ENCODE measurements around the gene CSPG5.
A peak's percentile ranks its signal among the peaks of the same experiment; 100 is the strongest.

Gene CSPG5

DNA sequence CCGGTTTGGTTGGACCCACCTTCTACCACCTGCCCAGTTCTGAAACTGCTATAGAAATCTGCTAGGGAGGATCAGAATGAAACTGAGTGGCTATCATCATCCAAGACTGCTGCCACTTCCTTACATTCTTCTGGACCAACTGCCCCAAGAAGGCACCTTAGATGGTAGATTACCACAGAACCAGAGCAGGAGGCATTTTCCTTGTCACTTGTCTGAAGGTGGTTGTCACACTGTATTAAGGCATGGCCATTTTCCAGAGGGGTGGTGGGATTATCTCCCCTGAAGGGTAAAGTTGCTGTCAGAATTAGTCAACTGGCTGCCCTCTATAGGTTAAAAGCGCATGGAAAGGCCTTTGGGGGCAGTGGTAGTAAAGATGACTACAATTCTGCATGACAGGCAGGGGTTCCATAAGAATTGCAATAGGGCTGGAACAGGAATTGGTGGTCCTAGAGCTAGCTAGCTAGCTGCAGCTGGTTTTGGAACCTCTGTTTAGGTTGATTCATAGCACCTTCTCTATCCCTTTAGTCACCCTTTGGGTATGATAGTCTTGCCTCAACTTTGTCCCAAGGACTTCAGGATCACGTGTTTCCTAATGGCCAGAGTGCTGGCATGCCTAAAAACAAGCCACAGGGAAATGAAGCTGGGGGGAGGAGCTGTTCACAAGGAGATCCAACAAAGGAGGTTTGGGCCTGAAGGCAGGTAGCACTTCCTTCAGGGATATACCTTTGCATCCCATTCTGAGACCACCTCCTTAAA, 4.8 kb upstream of the CSPG5 start:
- DNase-seq, result no peak

GRCh38 chr3:47581835-47582234, 3.2 kb upstream of the CSPG5 start:
- no peak for DNase-seq

GRCh38 chr3:47581422-47581821, 2.8 kb upstream of the CSPG5 start:
- no peak for DNase-seq

- DNase-seq, result no peak
Measured at GRCh38 chr3:47580481-47580880, 1.8 kb upstream of the CSPG5 start.

DNA sequence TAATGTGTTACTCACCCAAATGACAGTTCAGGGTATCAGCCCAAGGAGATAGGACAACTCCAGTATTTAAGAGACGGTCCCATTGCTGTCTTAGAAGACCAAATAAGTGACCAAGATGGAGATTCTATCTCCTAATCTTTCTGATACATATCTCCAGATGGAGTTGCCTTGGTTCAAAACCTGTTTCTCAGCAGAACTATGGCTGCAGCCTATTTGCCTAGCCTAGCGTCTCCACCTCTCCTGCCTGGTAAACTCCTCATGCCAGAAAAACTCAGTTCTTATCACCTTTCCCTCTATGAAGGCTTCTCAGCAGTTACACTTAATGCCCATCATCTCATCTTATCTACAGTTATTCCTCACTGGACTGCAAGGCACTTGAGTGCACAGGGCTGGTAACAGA, 1.2 kb upstream of the CSPG5 start:
- no peak for DNase-seq

GRCh38 chr3:47578119-47578632, 489 bp downstream of the CSPG5 start:
- peak; percentile 13 for DNase-seq

DNA sequence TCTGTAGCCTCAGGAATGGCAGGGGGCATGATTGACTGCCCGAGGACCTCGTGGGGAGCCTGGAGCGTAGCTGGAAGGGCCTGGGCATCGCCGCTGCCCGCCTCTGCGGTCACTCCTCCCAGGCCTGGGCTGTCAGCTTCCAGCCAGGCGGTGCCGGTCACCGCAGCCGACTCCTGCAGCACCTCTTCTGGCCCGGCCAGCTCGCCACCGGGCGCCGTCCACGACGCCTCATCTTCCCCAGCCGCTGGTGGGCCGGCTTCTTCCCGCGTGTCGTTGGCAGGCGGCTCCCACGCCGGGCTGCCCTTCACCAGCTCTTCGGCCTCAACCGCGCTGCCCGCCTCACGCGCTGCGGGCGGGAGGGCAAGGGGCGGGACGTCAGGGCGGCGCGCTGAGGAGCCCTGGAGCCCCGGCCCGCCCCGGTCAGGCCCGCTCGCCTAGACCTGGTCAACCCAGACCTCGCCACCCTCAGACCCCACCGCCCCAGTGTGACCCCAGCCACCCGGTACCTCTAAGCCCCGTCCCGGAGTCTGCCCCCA, 1.0 kb downstream of the CSPG5 start:
- no peak for DNase-seq

DNA sequence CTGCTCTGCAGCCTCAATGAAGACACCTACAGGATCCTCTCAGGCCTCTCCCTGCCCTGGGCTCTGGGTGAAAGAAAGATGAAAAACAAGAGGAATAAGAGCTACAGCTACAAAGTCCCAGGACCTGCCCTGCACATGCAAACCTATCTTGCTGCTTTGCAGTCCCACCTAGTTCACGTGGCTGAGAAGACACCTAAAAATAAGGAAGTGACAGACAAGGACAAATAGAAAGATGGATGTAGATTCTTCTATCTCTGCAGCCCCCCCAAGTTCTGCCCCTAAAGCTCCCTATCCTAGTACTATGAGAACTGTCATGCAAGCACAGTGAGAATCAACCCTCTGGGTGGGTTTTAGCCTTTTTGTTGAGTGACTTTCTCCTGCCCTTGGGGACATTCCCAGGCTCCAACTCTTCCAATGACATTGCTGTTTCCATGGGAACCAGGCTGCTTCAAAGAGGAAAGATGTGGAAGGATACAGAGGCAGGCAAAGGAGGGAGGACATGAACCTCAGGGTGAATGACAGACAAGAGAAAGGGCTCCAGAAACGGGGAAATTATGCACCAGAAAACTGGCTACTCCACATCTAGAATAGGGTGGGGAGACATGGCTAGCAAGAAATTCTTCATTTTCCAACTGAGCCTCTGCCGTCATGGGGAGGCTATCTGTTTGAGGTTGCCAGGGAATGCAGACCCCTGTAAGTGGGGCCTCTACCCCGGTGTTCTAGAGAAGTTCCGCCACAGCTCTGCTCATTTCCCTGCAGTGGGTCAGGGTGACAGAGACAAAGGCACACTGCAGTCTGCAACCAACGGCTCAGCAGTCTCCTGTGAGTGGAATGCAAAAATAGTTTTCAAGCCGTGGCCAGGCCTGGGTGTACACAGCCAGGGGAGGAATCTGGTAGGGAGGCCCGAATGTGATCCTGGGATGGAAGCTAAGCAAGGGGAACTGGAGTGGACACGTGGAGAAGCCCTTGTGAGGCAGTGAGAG, 5.2 kb downstream of the CSPG5 start:
- DNase-seq, result no peak

DNA sequence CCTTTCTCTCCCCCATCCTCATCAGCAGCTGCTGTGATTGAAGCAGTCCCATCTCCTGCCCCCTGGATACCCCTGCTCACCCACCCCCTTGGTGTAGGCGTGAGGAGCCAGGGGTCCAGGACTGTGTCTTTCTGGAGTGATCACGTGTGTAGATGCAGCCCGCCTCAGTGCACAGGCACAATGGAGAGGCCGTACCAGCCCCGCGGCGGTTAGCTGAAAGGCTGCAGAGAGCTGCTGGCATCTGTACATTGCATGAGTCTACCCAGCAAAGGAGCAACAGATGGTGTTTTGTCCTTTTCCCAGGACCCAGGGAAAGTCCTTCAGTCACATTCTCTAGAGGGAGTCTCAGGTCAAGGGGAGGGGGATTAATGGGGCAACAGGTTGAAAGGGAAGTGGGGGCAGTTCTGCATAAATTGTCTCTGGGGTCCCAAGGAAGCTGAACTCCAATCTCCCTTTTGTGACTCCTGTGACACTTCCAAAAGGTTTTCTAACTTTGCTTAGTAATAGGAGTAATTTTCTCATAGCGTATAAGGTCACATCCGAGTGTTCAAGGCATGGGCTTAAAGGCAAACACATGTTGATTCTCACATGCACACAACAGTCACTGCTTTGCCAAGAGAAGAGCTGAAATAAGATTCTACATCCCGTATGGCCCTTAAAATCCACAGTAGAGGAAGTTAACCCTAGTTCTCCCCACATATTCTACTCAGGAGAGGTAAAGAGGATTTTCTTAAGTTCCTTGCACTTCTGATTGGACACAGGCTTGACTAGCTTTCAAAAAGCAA, 7.1 kb downstream of the CSPG5 start:
- no peak for DNase-seq

DNA sequence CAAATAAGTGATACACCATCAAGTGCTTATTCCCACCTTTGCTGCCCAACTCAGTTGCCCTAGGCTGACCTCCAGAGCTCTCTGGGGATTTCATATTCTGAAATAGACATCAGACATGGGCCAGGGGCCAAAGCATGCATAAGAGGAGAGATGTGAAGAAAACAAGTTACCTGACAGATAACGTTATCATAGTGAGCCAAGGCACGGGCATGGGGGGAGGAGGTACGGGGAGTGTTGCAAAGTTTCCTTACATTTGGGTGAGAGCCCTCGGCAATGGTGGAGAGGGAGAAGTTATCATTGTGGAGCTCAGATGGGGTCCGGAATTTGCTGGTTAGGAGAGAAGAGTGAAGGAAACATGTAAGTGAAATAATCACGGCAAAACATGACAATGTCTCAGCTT, 9.8 kb downstream of the CSPG5 start:
- no peak for DNase-seq

DNA sequence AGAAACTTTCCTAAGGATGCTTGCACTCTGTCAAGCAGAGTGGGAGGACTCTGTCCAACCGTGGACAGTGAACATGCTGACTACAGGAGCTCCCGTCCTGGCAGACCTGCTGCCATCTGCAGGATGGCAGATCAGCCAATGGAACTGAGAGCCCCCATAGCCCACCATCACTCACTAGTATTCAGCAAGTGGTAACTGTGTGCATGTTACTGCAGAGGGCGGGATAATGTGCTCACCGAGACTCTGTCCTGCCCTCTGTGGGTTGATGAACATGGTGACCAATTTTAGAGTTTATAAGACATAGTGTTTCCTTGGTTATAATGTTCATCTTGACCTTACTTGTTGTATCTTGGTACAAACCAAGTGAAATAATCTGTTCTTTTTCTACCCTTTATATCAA, 11.5 kb downstream of the CSPG5 start:
- DNase-seq, result no peak

- DNase-seq, result no peak
Measured at GRCh38 chr3:47566667-47567066, 12.0 kb downstream of the CSPG5 start.

DNA sequence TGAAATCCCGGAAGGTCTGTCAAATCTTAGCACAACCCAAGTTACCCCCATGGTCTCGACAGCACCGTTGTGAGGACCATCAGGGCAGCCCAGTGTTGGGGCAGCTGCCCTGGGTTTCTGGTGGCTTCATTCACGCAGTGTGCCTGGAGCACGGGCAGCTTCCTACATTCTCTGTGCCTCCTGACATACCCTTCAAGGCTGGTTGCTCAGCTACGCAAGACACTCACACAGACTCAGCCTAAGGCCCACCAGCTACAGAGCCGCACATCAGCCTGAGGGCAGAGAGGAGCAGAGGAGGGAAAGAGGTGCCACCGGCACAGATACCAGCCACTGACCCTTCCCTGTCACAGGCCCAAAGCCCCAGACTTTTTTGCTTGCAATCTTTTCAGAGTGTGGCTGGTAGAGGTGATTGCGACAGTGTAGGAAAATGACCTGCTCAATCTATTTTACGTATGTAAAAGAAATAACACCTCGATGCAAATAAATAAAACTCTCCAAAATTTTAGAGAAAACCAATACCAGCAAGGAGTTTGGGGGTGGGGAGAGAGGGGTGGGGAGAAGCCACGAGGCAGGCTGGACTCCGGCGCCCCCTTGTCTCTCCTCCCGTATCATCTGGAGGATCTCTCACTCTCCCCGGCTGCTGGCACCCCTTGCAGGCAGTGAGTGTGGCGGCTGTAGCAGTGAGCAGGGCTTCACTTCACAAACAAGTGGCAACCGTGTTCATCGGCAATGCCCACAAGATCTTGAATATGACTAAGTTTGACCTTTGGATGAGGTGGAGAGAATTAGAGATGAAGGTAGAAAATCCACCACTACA, 12.7 kb downstream of the CSPG5 start:
- DNase-seq, result no peak

GRCh38 chr3:47556351-47556750, 22.3 kb downstream of the CSPG5 start:
- no peak for DNase-seq

- DNase-seq, result no peak
Measured at GRCh38 chr3:47554335-47554734, 24.3 kb downstream of the CSPG5 start.

DNA sequence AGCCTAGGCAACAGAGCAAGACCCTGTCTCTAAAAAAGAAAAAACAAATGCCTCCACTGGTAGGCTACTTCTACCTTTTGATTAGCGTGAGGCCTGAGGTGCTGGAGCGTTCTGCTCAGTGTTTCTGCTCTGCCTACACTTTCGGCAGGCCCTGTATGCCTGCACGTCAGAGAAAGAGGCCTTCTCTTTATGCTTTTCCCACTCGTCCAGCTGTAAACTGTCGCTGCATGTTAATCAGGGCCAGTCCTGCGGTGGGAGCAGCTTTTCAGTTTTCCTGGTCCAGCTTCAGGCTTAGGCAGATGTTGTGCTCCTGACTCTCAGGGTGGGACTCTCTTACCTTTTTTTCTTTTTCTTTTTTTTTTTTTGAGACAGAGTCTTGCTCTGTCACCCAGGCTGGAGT, 25.3 kb downstream of the CSPG5 start:
- DNase-seq, result no peak

DNA sequence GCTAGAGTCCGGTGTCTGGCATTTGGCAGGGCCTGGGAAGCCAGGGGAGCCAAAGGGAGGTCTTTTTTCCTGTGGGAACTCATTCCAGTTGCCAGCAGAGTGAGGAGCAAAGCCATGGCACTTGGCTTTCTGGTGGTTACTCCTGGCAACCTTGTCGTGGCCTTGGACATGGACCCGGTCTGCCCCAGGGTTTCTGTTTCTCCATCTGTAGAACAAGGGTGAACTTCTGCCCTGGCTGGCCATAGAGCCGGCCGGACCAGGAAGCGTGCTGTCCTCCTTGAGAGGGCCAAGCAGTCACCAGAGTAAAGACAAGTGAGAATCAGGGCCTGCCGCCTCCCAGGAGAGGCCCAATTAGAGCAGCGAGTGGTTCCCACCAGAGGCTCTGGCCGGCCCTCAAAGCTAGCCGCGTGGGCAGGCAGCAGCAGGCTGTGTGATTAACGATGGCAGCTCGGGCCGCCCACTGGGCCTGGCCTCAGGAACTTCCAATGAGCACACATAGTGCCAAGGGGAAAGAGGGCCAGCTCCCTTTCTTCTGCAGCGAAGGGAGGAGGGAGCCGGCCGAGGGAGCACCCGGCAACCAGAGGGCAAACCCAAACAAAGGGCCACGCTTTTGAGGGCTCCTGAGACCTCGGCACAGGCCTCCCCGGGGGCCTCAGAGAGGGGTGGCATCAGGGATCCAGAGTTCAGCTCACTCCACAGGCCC, 36.0 kb downstream of the CSPG5 start:
- no peak for DNase-seq

- DNase-seq, result no peak
Measured at GRCh38 chr3:47541583-47542108, 37.0 kb downstream of the CSPG5 start.

DNA sequence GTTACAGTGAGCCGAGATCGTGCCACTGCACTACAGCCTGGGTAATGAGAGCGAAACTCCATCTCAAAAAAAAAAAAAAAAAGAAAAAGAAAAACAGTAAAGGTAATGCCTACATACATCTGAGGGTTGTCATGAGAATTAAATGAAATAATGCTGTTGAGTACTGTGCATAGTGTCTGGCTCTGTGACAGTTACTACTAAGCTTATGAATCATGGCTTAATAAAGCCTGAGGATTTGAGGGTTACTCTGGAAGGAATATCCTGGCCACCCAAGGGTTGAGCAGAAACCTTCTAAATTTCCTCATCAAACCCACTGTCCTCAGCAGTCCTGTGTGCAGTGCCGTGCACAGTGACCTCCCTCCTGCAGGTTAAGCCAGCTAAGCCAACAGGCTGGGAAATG, 38.4 kb downstream of the CSPG5 start:
- DNase-seq, result no peak

DNA sequence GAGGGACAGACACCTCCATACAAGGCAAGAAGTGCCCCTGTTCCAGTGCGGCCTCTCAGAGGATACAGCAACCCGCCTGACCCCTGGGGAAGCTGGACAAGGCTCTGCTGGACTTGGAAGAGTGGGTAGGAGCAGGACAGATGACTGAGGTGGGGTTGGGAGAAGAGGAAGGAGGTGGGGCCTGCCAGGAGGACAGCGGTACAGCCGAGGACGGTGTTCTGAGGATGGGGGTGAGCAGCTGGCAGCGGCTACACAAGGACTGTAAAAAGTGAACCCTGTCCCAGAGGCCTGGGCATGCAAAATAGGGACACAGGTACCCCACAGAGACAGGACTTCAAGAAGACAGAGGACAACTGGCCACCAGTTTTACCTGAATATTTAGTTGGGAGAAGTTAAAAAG, 41.7 kb downstream of the CSPG5 start:
- no peak for DNase-seq
